ENCODE data around the gene RIPOR1.
A peak's percentile ranks its signal among the peaks of the same experiment; 100 is the strongest.
"Not testable (repeated sequence)": the region's sequence is repeated elsewhere in the genome, so short reads cannot be mapped to it uniquely, and the experiment has no call there.

The RIPOR1 gene

DNA sequence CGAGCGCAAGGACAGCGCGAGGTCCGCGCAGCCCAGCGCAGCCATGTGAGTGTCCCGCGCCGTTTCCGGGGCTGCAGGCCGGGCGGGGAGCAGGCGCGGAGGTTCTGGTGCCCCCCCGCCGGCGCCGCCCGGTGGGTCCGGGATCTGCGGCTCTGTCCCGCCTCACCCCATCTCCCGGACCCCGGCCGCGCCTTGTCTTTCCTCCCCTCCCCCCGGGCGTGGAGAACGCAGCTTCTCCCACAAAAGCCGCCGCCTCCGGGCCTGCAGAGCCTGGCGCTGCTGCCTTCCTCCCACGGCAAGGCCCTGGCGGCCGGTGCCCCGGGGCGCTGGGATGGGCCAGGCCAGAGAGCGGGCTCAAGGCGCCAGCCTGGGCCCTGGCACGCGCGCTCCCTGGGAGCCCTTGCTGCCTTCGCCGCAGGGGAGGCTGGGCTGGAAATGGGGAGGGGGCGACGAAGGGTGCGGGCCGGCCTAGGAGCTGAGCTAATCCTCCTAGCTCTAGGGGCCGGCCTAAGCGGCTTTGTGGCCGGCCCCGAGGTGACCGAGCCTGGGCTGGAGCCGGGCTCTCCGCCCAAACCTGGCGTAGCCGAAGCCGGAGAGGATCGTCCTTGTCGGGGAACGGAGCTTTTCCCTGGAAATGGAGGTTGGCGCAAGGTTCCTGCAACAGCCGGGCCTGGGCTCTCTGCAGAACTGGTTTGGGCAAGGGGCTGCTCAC lies 397 bp downstream of the RIPOR1 start:
- TF ChIP-seq CTCF (IDR thresholded peaks at IDR 0.05; ENCODE audit: control insufficient read depth, extremely low read depth, insufficient read depth), result no peak
- H3K4me3 ChIP-seq (ENCODE audit: low read depth, low read length), result peak overlapping the region; percentile 79
- DNase-seq (ENCODE audit: low read depth), result no peak

DNA sequence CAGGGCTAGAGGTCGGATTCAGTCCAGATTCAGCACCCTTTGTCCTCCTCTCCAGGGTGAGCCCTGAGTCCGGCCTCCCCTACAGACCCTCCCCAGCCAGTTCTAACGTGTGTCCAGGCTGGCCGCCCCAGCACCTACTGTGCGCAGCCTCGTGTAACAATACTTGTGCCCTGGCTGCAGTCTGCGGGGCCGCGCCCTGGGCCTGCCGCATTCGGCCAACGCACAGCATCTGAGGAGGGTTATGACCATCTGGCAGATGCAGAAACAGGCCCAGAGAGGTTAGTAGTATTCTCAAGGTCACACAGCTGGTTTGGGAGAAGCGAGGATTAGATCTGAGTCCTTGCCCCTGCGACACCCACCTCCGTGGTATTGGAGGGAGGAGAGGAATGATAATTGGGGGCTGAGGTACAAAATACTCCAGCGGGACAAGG lies 968 bp downstream of the RIPOR1 start:
- DNase-seq (ENCODE audit: low read depth), result no peak
- peak overlapping the region; percentile 79 for H3K4me3 ChIP-seq (ENCODE audit: low read depth, low read length)
- no peak for TF ChIP-seq CTCF (IDR thresholded peaks at IDR 0.05; ENCODE audit: control insufficient read depth, extremely low read depth, insufficient read depth)

GRCh38 chr16:67530013-67530939 lies 1.6 kb downstream of the RIPOR1 start:
- peak overlapping the region; percentile 79 for H3K4me3 ChIP-seq (ENCODE audit: low read depth, low read length)
- TF ChIP-seq CTCF (IDR thresholded peaks at IDR 0.05; ENCODE audit: control insufficient read depth, extremely low read depth, insufficient read depth), result no peak
- DNase-seq (ENCODE audit: low read depth), result no peak

- TF ChIP-seq CTCF (IDR thresholded peaks at IDR 0.05; ENCODE audit: control insufficient read depth, extremely low read depth, insufficient read depth), result no peak
- H3K4me3 ChIP-seq (ENCODE audit: low read depth, low read length), result no peak overlapping the region
- no peak for DNase-seq (ENCODE audit: low read depth)
Observed at GRCh38 chr16:67531247-67531646, 2.6 kb downstream of the RIPOR1 start.

- TF ChIP-seq CTCF (IDR thresholded peaks at IDR 0.05; ENCODE audit: control insufficient read depth, extremely low read depth, insufficient read depth), result no peak
- no peak for DNase-seq (ENCODE audit: low read depth)
- H3K4me3 ChIP-seq (ENCODE audit: low read depth, low read length), result no peak overlapping the region
Observed at GRCh38 chr16:67533024-67533560, 4.5 kb downstream of the RIPOR1 start.

DNA sequence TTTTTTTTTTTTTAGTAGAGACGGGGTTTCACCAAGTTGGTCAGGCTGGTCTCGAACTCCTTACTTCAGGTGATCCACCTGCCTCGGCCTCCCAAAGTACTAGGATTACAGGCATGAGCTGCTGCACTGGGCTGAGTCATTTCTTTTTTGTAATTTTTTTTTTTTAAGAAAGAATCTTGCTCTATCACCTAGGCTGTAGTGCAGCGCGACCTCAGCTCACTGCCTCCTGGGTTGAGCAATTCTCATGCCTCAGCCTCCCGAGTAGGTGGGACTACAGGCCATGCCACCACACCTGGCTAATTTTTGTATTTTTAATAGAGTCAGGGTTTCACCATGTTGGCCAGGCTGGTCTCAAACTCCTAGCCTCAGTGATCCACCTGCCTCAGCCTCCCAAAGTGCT lies 5.4 kb downstream of the RIPOR1 start:
- DNase-seq (ENCODE audit: low read depth); H3K4me3 ChIP-seq (ENCODE audit: low read depth, low read length): not testable (repeated sequence)

- no peak for DNase-seq (ENCODE audit: low read depth)
- H3K4me3 ChIP-seq (ENCODE audit: low read depth, low read length), result no peak overlapping the region
- no peak for TF ChIP-seq CTCF (IDR thresholded peaks at IDR 0.05; ENCODE audit: control insufficient read depth, extremely low read depth, insufficient read depth)
Observed at GRCh38 chr16:67534431-67534830, 5.8 kb downstream of the RIPOR1 start.

Measured in LNCaP clone FGC (cell line).